GM23338 (cell line): ENCODE measurements around the gene ANAPC4. TPM values are rescaled to one million over a fixed set of nuclear protein-coding genes. Genes with fewer than 3 reads are reported as not detected.

Experiments used
- ATAC-seq: fragments of 200-7000 bp; cut with Tn5 transposase; 3 replicates; pipeline ENCODE4 v1.9.1; 2020
- DNase-seq: peaks from one replicate; pipeline ENCODE4 v3.0.0-alpha.2; 2015; ENCODE audit warnings: low spot score
- H2AFZ ChIP-seq: fragments of 200-600 bp; sonication (generic); 2 replicates; pipeline ENCODE4 v1.8.0; 2016; ENCODE audit warnings: antibody characterized with exemption, mild to moderate bottlenecking, moderate library complexity
- H3F3A ChIP-seq: fragments of 200-600 bp; sonication (generic); replicated peaks from 2 replicates; pipeline ENCODE4 v1.8.0; 2017; ENCODE audit warnings: antibody characterized with exemption, mixed run types, low read depth
- H3K27ac ChIP-seq: fragments of 200-600 bp; sonication (generic); 2 replicates; pipeline ENCODE4 v1.6.1; 2016; ENCODE audit warnings: low read depth
- H3K27me3 ChIP-seq: fragments of 200-600 bp; sonication (generic); 2 replicates; pipeline ENCODE4 v1.8.0; 2016; ENCODE audit warnings: mild to moderate bottlenecking, mixed run types, moderate library complexity; ENCODE audit not compliant: insufficient read depth
- H3K36me3 ChIP-seq: fragments of 200-600 bp; sonication (generic); 2 replicates; pipeline ENCODE4 v1.8.0; 2016; ENCODE audit warnings: mild to moderate bottlenecking; ENCODE audit not compliant: insufficient read depth
- H3K4me1 ChIP-seq: fragments of 200-600 bp; sonication (generic); 2 replicates; pipeline ENCODE4 v1.8.0; 2016; ENCODE audit warnings: mild to moderate bottlenecking, moderate library complexity; ENCODE audit not compliant: insufficient read depth
- H3K4me2 ChIP-seq: fragments of 200-600 bp; sonication (generic); 2 replicates; pipeline ENCODE4 v1.7.1; 2017; ENCODE audit warnings: mixed run types
- H3K4me3 ChIP-seq: fragments of 200-600 bp; sonication (generic); 2 replicates; pipeline ENCODE4 v1.6.1; 2016; ENCODE audit warnings: mixed run types
- H3K79me2 ChIP-seq: fragments of 200-600 bp; sonication (generic); replicated peaks from 2 replicates; pipeline ENCODE4 v1.8.0; 2017; ENCODE audit warnings: mild to moderate bottlenecking; ENCODE audit not compliant: insufficient read depth
- H3K9me2 ChIP-seq: fragments of 200-600 bp; sonication (generic); 2 replicates; pipeline ENCODE4 v1.8.0; 2017; ENCODE audit not compliant: insufficient read depth
- H4K20me1 ChIP-seq: fragments of 200-600 bp; sonication (generic); replicated peaks from 2 replicates; pipeline ENCODE4 v1.8.0; 2017; ENCODE audit warnings: mild to moderate bottlenecking; ENCODE audit not compliant: insufficient read depth
- H3K27ac Mint-ChIP-seq: 2 replicates; pipeline ENCODE4 v1.8.0; 2020; ENCODE audit warnings: inconsistent platforms, mild to moderate bottlenecking, moderate library complexity, mixed read lengths
- H3K27me3 Mint-ChIP-seq: 3 replicates; pipeline ENCODE4 v1.8.0; 2022; ENCODE audit warnings: low read depth, mild to moderate bottlenecking, moderate library complexity, mixed read lengths, inconsistent platforms; ENCODE audit not compliant: insufficient read depth, poor library complexity
- H3K36me3 Mint-ChIP-seq: 3 replicates; pipeline ENCODE4 v1.8.0; 2021; ENCODE audit warnings: low read depth, mild to moderate bottlenecking, inconsistent platforms, moderate library complexity, mixed read lengths
- H3K4me1 Mint-ChIP-seq: 3 replicates; pipeline ENCODE4 v1.8.0; 2020; ENCODE audit warnings: mild to moderate bottlenecking, inconsistent platforms, mixed read lengths
- H3K4me3 Mint-ChIP-seq: 3 replicates; pipeline ENCODE4 v1.8.0; 2021; ENCODE audit warnings: moderate library complexity, mild to moderate bottlenecking, inconsistent platforms, mixed read lengths
- H3K9me3 Mint-ChIP-seq: 3 replicates; pipeline ENCODE4 v1.8.0; 2020; ENCODE audit warnings: moderate library complexity, mild to moderate bottlenecking, inconsistent platforms, mixed read lengths
- CREB1 ChIP-seq: fragments of 250-450 bp; sonication (Bioruptor Pico); IDR thresholded peaks from 2 replicates; pipeline ENCODE4 v1.5.0; 2020; ENCODE audit warnings: low read depth, mild to moderate bottlenecking, moderate library complexity
- CTCF ChIP-seq, 2 experiments: fragments of 200-600 bp in 1 of 2; sonication (generic) in 1 of 2; conservative IDR thresholded peaks; 2 replicates each; pipeline versions ENCODE4 v1.5.1 to v1.6.1; 2016 to 2017; ENCODE audit warnings: antibody characterized with exemption in 2 of 2, low read depth in 2 of 2, mild to moderate bottlenecking in 2 of 2, moderate library complexity in 1 of 2
- ETS1 ChIP-seq: IDR thresholded peaks from 2 replicates; pipeline ENCODE4 v1.6.1; 2016; ENCODE audit warnings: antibody characterized with exemption
- EZH2 ChIP-seq: fragments of 200-600 bp; sonication (generic); IDR thresholded peaks from one replicate; pipeline ENCODE4 v1.8.0; 2017; ENCODE audit warnings: antibody characterized with exemption, mild to moderate bottlenecking, low read depth; ENCODE audit not compliant: unreplicated experiment
- EZH2phosphoT487 ChIP-seq: fragments of 200-600 bp; sonication (generic); IDR thresholded peaks from one replicate; pipeline ENCODE4 v1.8.1; 2018; ENCODE audit warnings: antibody characterized with exemption; ENCODE audit not compliant: unreplicated experiment
- JUNB ChIP-seq: IDR thresholded peaks from one replicate; pipeline ENCODE4 v1.6.1; 2016; ENCODE audit warnings: antibody characterized with exemption; ENCODE audit not compliant: unreplicated experiment
- NANOG ChIP-seq: IDR thresholded peaks from 2 replicates; pipeline ENCODE4 v1.6.1; 2016; ENCODE audit warnings: antibody characterized with exemption, borderline replicate concordance
- POLR2AphosphoS5 ChIP-seq: IDR thresholded peaks from 2 replicates; pipeline ENCODE4 v1.6.1; 2016; ENCODE audit warnings: antibody characterized with exemption, low read depth
- REST ChIP-seq: IDR thresholded peaks from one replicate; pipeline ENCODE4 v1.6.1; 2018; ENCODE audit warnings: antibody characterized with exemption; ENCODE audit not compliant: unreplicated experiment
- STAT1 ChIP-seq: IDR thresholded peaks from one replicate; pipeline ENCODE4 v1.6.1; 2016; ENCODE audit warnings: antibody characterized with exemption; ENCODE audit not compliant: unreplicated experiment
- ZNF114 ChIP-seq: fragments of 250-450 bp; sonication (Bioruptor Pico); IDR thresholded peaks from 2 replicates; pipeline ENCODE4 v1.5.0; 2020; ENCODE audit warnings: mild to moderate bottlenecking, moderate library complexity
- ZNF331 ChIP-seq: fragments of 250-450 bp; sonication (Bioruptor Pico); IDR thresholded peaks from 2 replicates; pipeline ENCODE4 v1.5.0; 2020; ENCODE audit warnings: low read depth, mild to moderate bottlenecking, moderate library complexity
- ZNF462 ChIP-seq: fragments of 250-450 bp; sonication (Bioruptor Pico); IDR thresholded peaks from 2 replicates; pipeline ENCODE4 v1.5.0; 2020; ENCODE audit warnings: mild to moderate bottlenecking, moderate library complexity
- polyA plus RNA-seq: library from polyadenylated mRNA; unstranded; fragments of >200 nt; fragmentation: Nextera tagmentation; extraction: Ambion mirVana; gene quantifications from 2 replicates; pipeline ENCODE4 v1.2.1, GENCODE V29; 2016
- total RNA-seq: library from RNA; depleted of rRNA; stranded (reverse); fragments of >200 nt; shearing (Covaris generic); gene quantifications from 2 replicates; pipeline ENCODE4 v1.2.3, GENCODE V29; 2014

The ANAPC4 gene
- total and polyA plus RNA-seq, 2 experiments from 2014 or later = 34.3 to 46.2 TPM

GRCh38 chr4:25450491-25450901 lies 73.4 kb downstream of the ANAPC4 start:
- Histone ChIP-seq H3K27ac (no peak overlapping the region), H3K4me3 (no peak overlapping the region), H3K79me2 (no peaks in the 10 kb centered on the region), H3K36me3 (no peaks in the 10 kb centered on the region), H4K20me1 (no peaks in the 10 kb centered on the region), H3K27me3 (no peaks in the 10 kb centered on the region), H3F3A (no peaks in the 10 kb centered on the region), H3K4me2 (no peak overlapping the region), H3K4me1 (no peaks in the 10 kb centered on the region), H3K9me2 (no peaks in the 10 kb centered on the region), H2AFZ (peak overlapping the region; percentile 59; the same call in 1 of the 2 replicates)
- DNase-seq (no peak), ATAC-seq (peak; percentile 23; the same call in 1 of the 3 replicates)
- Mint-ChIP-seq H3K4me1 (peaks cover 22% of the 10 kb centered on the region), H3K27me3 (peaks cover 14% of the 10 kb centered on the region), H3K36me3 (no peaks in the 10 kb centered on the region), H3K4me3 (no peak overlapping the region), H3K27ac (no peak overlapping the region), H3K9me3 (no peaks in the 10 kb centered on the region)
- TF ChIP-seq POLR2AphosphoS5 (no peak), NANOG (no peak), ETS1 (no peak), JUNB (no peak), EZH2phosphoT487 (no peak), CTCF (conservative IDR thresholded peaks at IDR 0.05; ENCODE audit: low read depth in 2 of 2) (no peak), ZNF331 (no peak), ZNF462 (CRISPR knock-in tag) (no peak), EZH2 (no peak), CREB1 (no peak), REST (no peak), STAT1 (no peak), ZNF114 (no peak)
